ENCODE measurements around the gene NKD2.
"Not testable (repeated sequence)": the region's sequence is repeated elsewhere in the genome, so short reads cannot be mapped to it uniquely, and the experiment has no call there.

The NKD2 gene

GRCh38 chr5:1008451-1009358 lies at the start of gene NKD2:
Gene NKD2 (plus strand): TSS chr5:1008802. CDS start chr5:1009058, 256 bp downstream.
- DNase-seq = no peak

- DNase-seq = no peak
Measured at GRCh38 chr5:959581-960531, 48.7 kb upstream of the NKD2 start.

GRCh38 chr5:960551-960950 lies 48.1 kb upstream of the NKD2 start:
- DNase-seq = no peak

DNA sequence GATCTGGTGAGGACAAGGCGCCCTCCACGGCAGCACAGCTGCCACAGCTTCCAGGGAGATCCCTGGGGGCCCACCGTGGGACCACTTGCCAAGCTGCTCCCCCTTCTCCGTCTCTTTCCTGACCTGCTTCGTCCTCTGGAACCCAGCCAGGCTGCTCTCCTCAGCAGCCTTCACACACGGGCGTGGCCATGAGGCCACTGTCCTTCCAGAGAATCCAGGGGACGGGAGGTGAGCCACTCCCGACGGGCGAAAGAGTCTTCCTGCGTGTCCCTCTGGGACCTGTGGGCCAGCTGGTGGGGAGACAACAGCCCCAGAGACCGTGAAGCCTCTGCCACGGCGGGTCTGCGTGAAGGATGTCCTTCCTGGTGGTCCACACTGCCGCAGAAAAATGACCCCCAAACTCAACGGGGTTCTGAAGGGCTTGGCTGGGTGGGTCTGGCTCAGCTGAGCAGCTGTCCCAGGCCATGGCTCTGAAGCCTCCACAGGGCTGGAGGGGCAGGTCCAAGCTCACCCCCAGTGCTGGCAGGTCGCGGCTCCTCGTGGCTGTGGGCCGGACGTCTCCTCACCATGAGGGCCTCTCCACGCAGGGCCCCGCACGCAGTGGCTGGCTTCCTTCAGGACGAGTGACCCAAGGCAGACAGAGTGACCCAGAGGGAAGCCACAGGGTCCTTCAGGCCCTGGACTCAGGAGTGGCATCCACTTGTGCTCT lies 47.4 kb upstream of the NKD2 start:
- DNase-seq = no peak

DNA sequence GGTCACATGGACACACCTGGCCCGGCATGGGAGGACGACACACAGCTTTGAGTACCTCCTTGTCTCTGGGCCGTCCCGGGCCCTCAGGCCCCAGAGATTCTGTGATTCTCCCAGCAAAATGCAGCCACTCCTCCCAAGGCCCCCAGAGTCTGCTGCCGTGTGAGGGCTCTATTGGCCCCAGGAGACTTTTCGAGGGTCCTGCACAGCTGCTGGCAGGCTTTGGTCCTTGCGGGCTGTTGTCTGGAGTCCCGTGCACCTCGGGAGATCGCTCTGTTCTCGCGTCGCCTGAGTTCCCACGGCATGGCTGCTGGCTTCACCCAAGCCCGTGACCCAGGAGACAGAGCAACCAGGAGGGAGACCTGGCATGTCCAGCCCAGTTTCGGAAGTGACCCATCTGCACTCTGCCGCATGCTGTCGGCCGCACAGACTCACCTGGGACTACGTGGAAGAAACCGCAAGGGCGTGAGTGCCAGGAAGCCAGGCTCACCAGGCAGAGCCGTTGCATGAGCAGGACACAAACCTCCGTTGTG lies 46.8 kb upstream of the NKD2 start:
- DNase-seq = no peak

DNA sequence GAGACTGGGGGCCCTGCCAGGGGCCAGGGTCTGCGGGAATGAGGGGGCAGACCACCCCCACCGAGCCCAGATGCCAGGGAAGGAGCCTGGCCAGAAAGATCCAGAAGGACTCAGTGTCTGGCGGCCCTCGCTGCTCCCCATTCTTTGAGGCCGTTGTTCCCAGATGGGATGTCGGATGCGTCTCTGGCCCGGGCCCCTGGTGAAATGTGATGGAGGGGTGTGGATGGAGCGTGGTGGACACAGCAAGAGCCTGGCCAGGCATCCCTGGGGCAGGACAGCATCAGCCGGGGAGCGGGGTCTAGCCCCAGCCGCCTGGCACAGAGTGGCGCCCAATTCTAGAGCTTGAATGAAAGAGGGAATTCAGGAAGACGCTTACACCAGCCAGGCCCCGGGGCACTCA lies 46.2 kb upstream of the NKD2 start:
- DNase-seq = no peak

- no peak for DNase-seq
Measured at GRCh38 chr5:962801-963200, 45.8 kb upstream of the NKD2 start.

DNA sequence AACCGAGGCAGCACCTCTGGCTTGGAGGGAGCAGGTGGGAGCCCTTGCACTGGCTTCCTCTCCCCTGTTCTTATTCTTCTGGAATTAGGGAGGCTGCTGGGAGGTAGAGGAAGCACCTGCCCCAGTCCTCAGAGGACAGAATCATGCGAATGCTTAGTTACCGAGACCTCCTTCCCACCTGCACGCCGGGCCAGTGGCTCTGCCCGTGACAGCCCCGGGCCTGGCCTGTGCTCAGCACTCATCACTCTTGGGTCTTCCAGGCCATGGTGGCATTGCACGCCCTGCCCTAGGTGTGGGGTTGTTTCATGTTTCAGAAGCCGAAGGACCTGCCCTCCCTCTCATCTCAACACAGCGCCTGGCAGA lies 45.3 kb upstream of the NKD2 start:
- no peak for DNase-seq

GRCh38 chr5:963673-964531 lies 44.7 kb upstream of the NKD2 start:
- peak; percentile 33 for DNase-seq

- DNase-seq = no peak
Measured at GRCh38 chr5:964821-965220, 43.8 kb upstream of the NKD2 start.

- DNase-seq = no peak
Measured at GRCh38 chr5:965604-966344, 42.8 kb upstream of the NKD2 start.

- DNase-seq = no peak
Measured at GRCh38 chr5:966345-966710, 42.3 kb upstream of the NKD2 start.

DNA sequence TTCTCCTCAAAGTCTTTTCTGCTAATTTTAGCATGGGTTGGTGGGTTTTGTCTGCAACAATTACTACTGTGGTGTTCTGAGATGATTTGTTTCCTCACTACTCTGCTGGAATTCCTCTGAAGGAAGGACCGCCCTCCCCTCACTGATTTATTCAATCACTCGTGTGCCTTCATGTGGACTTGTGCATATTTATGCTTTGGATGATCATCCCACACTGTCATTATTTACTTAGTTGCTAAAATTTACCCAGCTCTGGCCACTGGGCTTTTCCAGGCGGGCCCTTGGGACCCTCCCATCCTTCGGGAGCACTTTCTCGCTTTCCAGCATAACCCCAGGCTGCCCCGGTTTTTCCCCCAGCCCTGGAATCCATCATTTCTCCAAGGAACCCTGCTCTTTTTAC lies 41.7 kb upstream of the NKD2 start:
- no peak for DNase-seq

DNA sequence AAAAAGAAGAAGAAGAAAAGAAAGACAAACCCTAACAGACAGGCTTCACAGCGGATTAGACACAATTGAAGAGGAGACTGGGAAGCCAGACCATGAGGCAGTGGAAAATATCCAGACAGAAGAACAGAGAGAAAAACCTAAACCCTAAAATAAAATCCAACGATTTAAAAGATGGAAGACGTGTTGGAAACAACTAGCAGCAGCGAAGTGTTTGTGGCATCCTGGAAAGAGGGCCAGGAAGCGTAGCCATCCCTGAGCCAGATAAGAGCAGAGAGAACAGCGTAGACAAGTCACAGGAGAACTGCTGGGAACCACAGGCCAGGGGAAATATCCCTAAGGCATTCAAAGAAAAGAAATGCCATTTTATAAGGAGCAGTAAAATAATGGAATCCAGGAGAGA lies 39.7 kb upstream of the NKD2 start:
- no peak for DNase-seq

- no peak for DNase-seq
Measured at GRCh38 chr5:969408-969839, 39.2 kb upstream of the NKD2 start.

GRCh38 chr5:972575-972974 lies 36.0 kb upstream of the NKD2 start:
- not testable (repeated sequence) for DNase-seq

GRCh38 chr5:976849-977751 lies 31.5 kb upstream of the NKD2 start:
- no peak for DNase-seq

- no peak for DNase-seq
Measured at GRCh38 chr5:978054-978453, 30.5 kb upstream of the NKD2 start.

GRCh38 chr5:978693-979092 lies 29.9 kb upstream of the NKD2 start:
- DNase-seq = no peak

Measured in stimulated activated CD4-positive, alpha-beta T cell treated with anti-CD3 and anti-CD28 coated beads, Interleukin-4, amount 100 ng/mL, for 24 hours (primary cell).